ENCODE measurements around the gene FOLR3.
A peak's percentile ranks its signal among the peaks of the same experiment; 100 is the strongest.
"Not testable (repeated sequence)": the region's sequence is repeated elsewhere in the genome, so short reads cannot be mapped to it uniquely, and the experiment has no call there.

Gene FOLR3

DNA sequence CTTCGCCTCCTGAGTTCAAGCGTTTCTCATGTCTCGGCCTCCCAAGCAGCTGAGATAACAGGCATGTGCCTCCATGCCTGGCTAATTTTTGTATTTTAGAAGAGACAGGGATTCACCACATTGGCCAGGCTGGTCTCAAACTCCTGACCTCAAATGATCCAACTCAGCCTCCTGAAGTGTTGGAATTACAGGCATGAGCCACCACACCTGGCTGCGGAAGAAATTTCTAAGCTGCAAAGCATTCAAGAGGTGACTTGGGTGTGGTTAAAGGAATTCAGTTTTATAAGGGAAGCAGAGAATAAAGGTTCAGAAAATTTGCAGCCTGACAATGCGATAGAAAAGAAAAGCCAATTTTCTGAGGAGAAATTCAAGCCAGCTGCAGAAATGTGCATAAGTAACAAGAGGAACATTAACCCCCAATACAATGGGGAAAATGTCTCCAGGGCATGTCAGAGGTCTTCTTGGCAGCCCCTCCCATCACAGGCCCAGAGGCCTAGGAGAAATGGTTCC, 33.6 kb downstream of the FOLR3 start:
- not testable (repeated sequence) for DNase-seq

DNA sequence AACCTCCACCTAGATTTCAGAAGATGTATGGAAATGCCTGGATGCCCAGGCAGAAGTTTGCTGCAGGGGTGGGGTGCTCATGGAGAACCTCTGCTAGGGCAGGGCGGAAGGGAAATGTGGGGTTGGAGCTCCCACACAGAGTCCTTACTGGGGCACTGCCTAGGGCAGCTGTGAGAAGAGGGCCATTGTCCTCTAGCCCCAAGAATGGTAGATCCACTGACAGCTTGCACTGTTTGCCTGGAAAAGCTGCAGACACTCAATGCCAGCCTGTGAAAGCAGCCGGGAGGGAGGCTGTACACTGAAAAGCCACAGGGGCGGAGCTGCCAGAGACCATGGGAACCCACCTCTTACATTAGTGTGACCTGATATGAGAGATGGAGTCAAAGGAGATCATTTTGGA, 34.2 kb downstream of the FOLR3 start:
- DNase-seq = not testable (repeated sequence)

DNA sequence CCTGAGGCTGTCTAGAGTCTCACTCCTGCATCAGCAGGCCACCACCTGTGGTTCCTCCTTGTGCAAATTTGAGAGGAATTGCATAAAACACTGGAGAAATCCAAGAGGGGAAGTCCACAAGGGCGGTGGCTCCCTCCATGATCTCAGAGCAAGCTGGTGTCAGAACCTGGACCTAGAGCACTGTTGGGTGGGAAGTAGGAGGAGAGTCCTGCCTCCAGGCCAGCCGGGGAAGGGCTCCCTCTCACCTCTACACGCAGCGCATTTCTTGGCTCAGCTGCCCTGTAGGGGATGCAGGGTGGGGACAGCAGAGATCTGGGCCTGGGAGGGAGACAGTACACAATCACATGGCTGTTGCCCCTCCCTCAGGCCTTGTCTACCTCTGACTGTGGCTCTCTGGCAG, 36.5 kb downstream of the FOLR3 start:
- DNase-seq = peak; percentile 45 to 69 (median 54)

- DNase-seq = no peak
These were observed 37.8 kb downstream of the FOLR3 start for GRCh38 chr11:72173291-72173690.

DNA sequence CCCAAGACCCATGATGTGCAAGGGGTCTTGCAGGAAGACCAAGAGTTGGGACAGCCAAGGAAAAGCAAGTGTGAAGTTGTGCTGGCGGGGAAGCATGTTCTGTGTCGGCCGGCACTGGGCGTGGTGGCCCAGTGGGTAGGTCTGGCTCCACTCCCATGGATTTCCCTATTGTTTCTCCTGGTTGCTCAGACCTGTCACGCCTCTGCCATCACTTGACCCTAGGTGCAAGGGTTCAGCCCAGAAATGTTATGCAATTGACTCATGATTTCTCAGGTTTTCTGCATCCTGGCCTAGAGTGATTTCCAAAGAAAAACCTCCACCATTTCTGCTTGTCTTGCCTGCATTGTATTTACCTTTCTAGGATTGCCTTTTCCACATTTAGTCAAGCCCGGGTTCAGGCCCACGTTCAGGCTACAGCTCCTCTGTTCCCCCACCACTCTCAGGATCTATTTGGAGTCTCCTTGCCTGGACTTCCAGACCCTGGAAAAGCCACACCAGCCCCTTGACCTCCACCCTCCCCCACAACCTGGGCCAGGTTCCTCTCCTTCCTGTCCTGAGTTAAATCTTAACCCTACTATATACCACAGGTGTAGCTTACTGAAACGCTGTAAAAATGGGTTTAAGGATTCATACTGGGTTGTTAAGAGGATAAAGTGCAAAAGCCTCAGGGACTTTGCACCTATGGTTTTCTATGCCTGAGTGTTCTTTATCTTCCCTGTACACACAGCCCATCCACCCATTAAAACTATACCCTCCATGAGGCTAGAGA, 39.0 kb downstream of the FOLR3 start:
- DNase-seq = no peak

DNA sequence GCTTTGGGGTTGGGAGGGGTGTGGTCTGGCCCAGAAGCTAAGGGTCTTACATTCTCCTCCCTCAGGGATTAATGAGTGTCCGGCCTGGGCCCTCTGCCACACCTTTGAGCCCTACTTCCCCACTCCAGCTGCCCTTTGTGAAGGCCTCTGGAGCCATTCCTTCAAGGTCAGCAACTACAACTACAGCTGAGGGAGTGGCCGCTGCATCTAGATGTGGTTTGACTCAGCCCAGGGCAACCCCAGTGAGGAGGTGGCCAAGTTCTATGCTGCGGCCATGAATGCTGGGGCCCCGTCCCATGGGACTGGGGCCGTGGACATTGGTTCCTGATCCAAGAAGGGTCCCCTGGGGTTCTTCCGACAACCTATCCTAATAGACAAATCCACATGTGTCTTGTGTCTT, 42.1 kb downstream of the FOLR3 start:
- no peak for DNase-seq

- no peak for DNase-seq
These were observed 43.7 kb downstream of the FOLR3 start for GRCh38 chr11:72179049-72179803.

GRCh38 chr11:72179804-72180396, 44.4 kb downstream of the FOLR3 start:
- no peak for DNase-seq

DNA sequence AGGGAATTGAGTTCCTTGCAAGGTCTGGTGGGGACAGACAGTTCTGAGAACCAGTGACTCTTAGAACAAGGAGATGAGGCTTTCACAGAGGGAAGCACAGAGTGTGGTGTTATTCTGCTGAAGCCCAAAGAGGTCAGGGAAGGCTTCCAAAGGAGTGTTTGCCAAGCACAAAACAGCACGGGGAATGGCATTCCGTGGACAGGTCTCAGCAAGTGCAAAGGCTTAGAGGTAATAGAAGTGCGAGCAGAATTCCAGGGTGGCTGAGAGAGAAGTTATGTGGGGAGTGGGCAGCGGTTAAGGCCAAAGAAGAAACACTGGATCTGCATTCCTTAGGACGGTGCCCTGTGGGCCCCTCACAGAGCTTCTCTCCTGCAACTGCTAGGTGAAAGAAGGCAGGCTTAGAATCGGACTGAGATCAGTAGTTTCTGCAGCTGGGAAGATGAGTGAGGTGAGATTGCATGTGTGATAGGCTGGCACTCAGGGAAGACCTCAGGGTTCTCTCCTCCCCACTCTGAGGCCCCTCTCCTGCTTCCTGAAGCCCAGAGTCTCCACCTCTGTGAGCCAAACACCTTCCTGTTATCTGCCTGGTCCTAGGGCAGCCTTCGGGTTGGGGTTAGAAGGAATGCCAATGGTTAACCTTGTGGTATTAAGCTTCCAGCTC, 45.5 kb downstream of the FOLR3 start:
- DNase-seq = not testable (repeated sequence)

DNA sequence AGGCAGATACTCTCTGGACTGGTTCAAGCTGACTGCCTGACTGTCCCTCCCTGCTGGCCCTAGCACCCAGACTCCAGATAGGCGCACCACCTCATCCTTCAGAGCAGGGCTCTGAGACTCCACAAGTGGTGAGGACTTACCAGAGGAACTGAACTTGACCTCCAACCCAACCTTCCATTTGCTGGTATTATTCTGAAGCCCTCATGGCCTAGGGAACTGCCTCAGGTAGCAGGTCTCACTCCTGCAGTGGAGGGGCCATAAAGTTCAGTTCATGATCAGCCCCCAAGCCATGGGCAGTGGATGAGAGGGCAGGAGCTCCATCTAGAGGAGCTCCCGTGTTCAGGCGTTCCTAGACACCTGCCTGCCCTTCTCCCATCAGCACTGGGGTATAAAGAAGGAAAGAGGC, 46.0 kb downstream of the FOLR3 start:
- not testable (repeated sequence) for DNase-seq

DNA sequence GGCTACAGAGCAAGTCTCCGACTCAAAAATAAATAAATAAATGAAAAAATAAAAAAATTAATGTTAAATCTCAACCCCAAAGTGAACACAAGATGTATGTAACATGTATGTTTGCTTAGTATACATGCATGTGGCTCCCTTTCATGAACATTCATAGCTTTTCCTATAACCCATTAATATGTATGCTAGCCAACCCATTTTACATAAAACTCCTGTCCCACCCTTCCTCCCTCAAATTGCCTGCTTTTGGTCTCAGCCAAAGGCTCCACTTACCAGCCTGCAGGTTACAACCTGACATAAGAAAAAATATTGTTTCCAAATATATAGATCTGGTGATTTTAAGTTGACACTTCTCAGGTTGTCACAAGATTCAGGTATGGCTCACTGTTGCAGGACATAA, 52.7 kb downstream of the FOLR3 start:
- no peak for DNase-seq
